Endothelial cell of umbilical vein (primary cell): ENCODE measurements around the gene CKLF. TPM values are rescaled to one million over a fixed set of nuclear protein-coding genes. Genes with fewer than 3 reads are reported as not detected.

ENCODE experiments used
- BruUV-seq: library from RNA; stranded (reverse); fragments of 400-500 nt; replicated peaks from 2 replicates; lab custom pipeline; 2021; lab: Mats Ljungman, UMichigan
- CTCF ChIA-PET: fragments of 300-600, 350-600 bp; sonication (Branson Sonifier 250); formaldehyde crosslinking; loops from one replicate; lab custom pipeline; 2021; ENCODE audit warnings: antibody characterized with exemption, inconsistent platforms; lab: Charles Lee
- POLR2A ChIA-PET: fragments of 300-600, 350-600 bp; sonication (Branson Sonifier 250); formaldehyde crosslinking; loops from one replicate; lab custom pipeline; 2021; ENCODE audit warnings: antibody characterized with exemption, inconsistent platforms; lab: Charles Lee
- DNase-seq: peaks from one replicate; pipeline ENCODE4 v3.0.0-alpha.2; 2011; ENCODE audit warnings: low read depth, low spot score
- FAIRE-seq: peaks from 2 replicates; lab custom pipeline; 2011; peaks lifted over from hg19 to GRCh38; lab: Jason Lieb, UNC
- H2AFZ ChIP-seq: 2 replicates; pipeline ENCODE4 v1.6.0; 2012; ENCODE audit warnings: low read depth, low read length, control low read depth, inconsistent platforms
- H3K27ac ChIP-seq: 2 replicates; pipeline ENCODE4 v1.5.1; 2011; ENCODE audit warnings: low read depth, mild to moderate bottlenecking, control low read depth, low read length, moderate library complexity; ENCODE audit not compliant: insufficient read depth
- H3K27me3 ChIP-seq, 2 experiments: 2 replicates each; pipeline versions ENCODE4 v1.6.0 to v1.6.1; 2011; ENCODE audit warnings: low read length in 2 of 2, mixed read lengths in 1 of 2; ENCODE audit not compliant: control insufficient read depth in 2 of 2, insufficient read depth in 2 of 2
- H3K36me3 ChIP-seq, 2 experiments: 2 replicates in 1 of 2; 3 replicates in 1 of 2; pipeline ENCODE4 v1.5.1; 2011; ENCODE audit warnings: low read length in 2 of 2, mild to moderate bottlenecking in 1 of 2, moderate library complexity in 1 of 2; ENCODE audit not compliant: control insufficient read depth in 2 of 2, insufficient read depth in 2 of 2; ENCODE audit errors: extremely low read depth in 1 of 2
- H3K4me1 ChIP-seq: 3 replicates; pipeline ENCODE4 v1.5.1; 2011; ENCODE audit warnings: mild to moderate bottlenecking, low read length; ENCODE audit not compliant: control insufficient read depth, insufficient read depth; ENCODE audit errors: extremely low read depth
- H3K4me2 ChIP-seq: 2 replicates; pipeline ENCODE4 v1.6.1; 2011; ENCODE audit warnings: low read length, control low read depth, mixed read lengths; ENCODE audit not compliant: insufficient read depth
- H3K4me3 ChIP-seq, 3 experiments: fragments of 200-600 bp in 1 of 3; sonication (generic), shearing (Covaris generic) in 1 of 3; replicated peaks in 1 of 3; 2 replicates each; pipeline ENCODE4 v1.5.1; 2011 to 2016; ENCODE audit warnings: control low read depth in 3 of 3, low read length in 3 of 3, mild to moderate bottlenecking in 2 of 3, inconsistent platforms in 1 of 3, low read depth in 1 of 3, moderate library complexity in 1 of 3; ENCODE audit not compliant: insufficient read depth in 1 of 3
- H3K79me2 ChIP-seq: 2 replicates; pipeline ENCODE4 v1.6.0; 2012; ENCODE audit warnings: low read length, inconsistent platforms; ENCODE audit not compliant: control insufficient read depth, insufficient read depth
- H3K9ac ChIP-seq: replicated peaks from 2 replicates; pipeline ENCODE3; 2011; ENCODE audit warnings: low read length, control low read depth; ENCODE audit not compliant: insufficient read depth; ENCODE audit errors: extremely low read depth
- H3K9me1 ChIP-seq: replicated peaks from 3 replicates; pipeline ENCODE4 v1.6.0; 2011; ENCODE audit warnings: mild to moderate bottlenecking, low read length; ENCODE audit not compliant: control insufficient read depth, insufficient read depth; ENCODE audit errors: extremely low read depth
- H3K9me3 ChIP-seq: replicated peaks from 2 replicates; pipeline ENCODE4 v1.5.1; 2012; ENCODE audit warnings: low read length, inconsistent platforms; ENCODE audit not compliant: control insufficient read depth, insufficient read depth
- H4K20me1 ChIP-seq: replicated peaks from 2 replicates; pipeline ENCODE3; 2011; ENCODE audit warnings: mild to moderate bottlenecking, low read length; ENCODE audit not compliant: control insufficient read depth, insufficient read depth; ENCODE audit errors: extremely low read depth
- CTCF ChIP-seq, 2 donors: IDR thresholded peaks; 1 replicate in 1 of 2; 2 replicates in 1 of 2; pipeline ENCODE4 v1.5.1; 2011; ENCODE audit warnings: low read length in 2 of 2, mild to moderate bottlenecking in 2 of 2, moderate library complexity in 2 of 2, control low read depth in 1 of 2, inconsistent platforms in 1 of 2, low read depth in 1 of 2; ENCODE audit not compliant: insufficient read depth in 1 of 2; ENCODE audit errors: extremely low read depth in 1 of 2
- EZH2 ChIP-seq: IDR thresholded peaks from 2 replicates; pipeline ENCODE4 v1.6.1; 2012; ENCODE audit warnings: borderline replicate concordance, low read depth, mild to moderate bottlenecking, moderate library complexity, low read length, inconsistent platforms; ENCODE audit not compliant: severe bottlenecking
- FOS ChIP-seq: IDR thresholded peaks from 2 replicates; pipeline ENCODE4 v1.6.1; 2011; ENCODE audit warnings: mild to moderate bottlenecking, low read length, moderate library complexity, borderline replicate concordance; ENCODE audit not compliant: insufficient read depth
- GATA2 ChIP-seq: IDR thresholded peaks from 2 replicates; pipeline ENCODE4 v1.7.0; 2011; ENCODE audit warnings: low read depth, mild to moderate bottlenecking, moderate library complexity, mixed read lengths, low read length; ENCODE audit not compliant: insufficient read length, insufficient read depth
- JUN ChIP-seq: IDR thresholded peaks from 2 replicates; pipeline ENCODE4 v1.6.1; 2011; ENCODE audit warnings: borderline replicate concordance, low read depth; ENCODE audit not compliant: insufficient read length, insufficient read depth
- MAX ChIP-seq: IDR thresholded peaks from 2 replicates; pipeline ENCODE4 v1.6.1; 2011; ENCODE audit not compliant: insufficient read depth, insufficient read length
- MYC ChIP-seq: IDR thresholded peaks from one replicate; pipeline ENCODE4 v1.6.1; 2011; ENCODE audit warnings: mild to moderate bottlenecking, low read depth, low read length
- POLR2A ChIP-seq: IDR thresholded peaks from 2 replicates; pipeline ENCODE4 v1.6.1; 2012; ENCODE audit warnings: low read depth, mild to moderate bottlenecking, control low read depth, low read length
- POLR2AphosphoS5 ChIP-seq: IDR thresholded peaks from 2 replicates; pipeline ENCODE4 v1.6.1; 2012; ENCODE audit warnings: low read depth, mild to moderate bottlenecking, control low read depth, low read length, moderate library complexity; ENCODE audit not compliant: insufficient read depth
- dilution Hi-C: fragments of 300-500 bp; cut with MboI; formaldehyde crosslinking; loops from one replicate; pipeline ENCODE4 v1.15.0; 2019; ENCODE audit warnings: low sequenced_read_pairs; ENCODE audit not compliant: extremely low pct_ligation_motif_present
- intact Hi-C: fragments of 100-400 bp; cut with micrococcal nuclease; formaldehyde crosslinking; loops from one replicate; pipeline ENCODE4 v1.10.0; 2022
- polyA plus RNA-seq, 4 experiments: library from polyadenylated mRNA; depleted of rRNA in 3 of 4; stranded (reverse) in 3 of 4; unstranded in 1 of 4; fragments of >200 nt; gene quantifications; 2 replicates each; pipeline versions ENCODE4 v1.2.1 to v1.2.3, GENCODE V29; 2011 to 2012; ENCODE audit warnings: missing spikeins in 1 of 4
- total RNA-seq: library from RNA; stranded (reverse); gene quantifications from 2 replicates; pipeline ENCODE4 v1.2.3, GENCODE V29; 2021

CKLF gene
- total and polyA plus RNA-seq, 2 donors (not counting 3 experiments of a cell fraction or from before 2014, with no cell fraction given): 80.0 to 209 TPM

GRCh38 chr16:66528294-66528693, 24.1 kb upstream of the CKLF start:
- intact Hi-C loops (no loop called here), dilution Hi-C loops (no loop called here)
- no TSS peak for BruUV-seq
- peaks cover 15% of the 10 kb centered on the region for H3K4me1 ChIP-seq
- POLR2A ChIA-PET: no interaction called here
- H3K9me3 ChIP-seq: no peaks in the 10 kb centered on the region
- H3K4me2 ChIP-seq: no peak overlapping the region
- H3K9me1 ChIP-seq: no peaks in the 10 kb centered on the region
- no peak overlapping the region for H3K9ac ChIP-seq
- TF ChIP-seq JUN (no peak), POLR2A (no peak), FOS (no peak)
- H2AFZ ChIP-seq: no peak overlapping the region
- CTCF ChIA-PET: no interaction called here
- no peaks in the 10 kb centered on the region for H3K27me3 ChIP-seq
- H3K27ac ChIP-seq: no peak overlapping the region
- H3K4me3 ChIP-seq: no peak overlapping the region
- H4K20me1 ChIP-seq: no peaks in the 10 kb centered on the region
- no peak for FAIRE-seq
- H3K79me2 ChIP-seq: no peaks in the 10 kb centered on the region
- DNase-seq: no peak
- peaks cover 0 to 11% of the 10 kb centered on the region in 2 experiments for H3K36me3 ChIP-seq

GRCh38 chr16:66529475-66529874, 22.9 kb upstream of the CKLF start:
- TF ChIP-seq POLR2AphosphoS5 (no peak), GATA2 (no peak), CTCF (IDR thresholded peaks at IDR 0.05; ENCODE audit: extremely low read depth in 1 of 2, insufficient read depth in 1 of 2, low read depth in 1 of 2, low read length in 2 of 2) (no peak), MYC (no peak), EZH2 (no peak), JUN (no peak), FOS (no peak), MAX (no peak), POLR2A (no peak)
- Histone ChIP-seq H3K27ac (no peak overlapping the region), H3K4me2 (no peak overlapping the region), H3K9me1 (no peaks in the 10 kb centered on the region), H3K27me3 (no peaks in the 10 kb centered on the region), H3K36me3 (peaks cover 0 to 11% of the 10 kb centered on the region in 2 experiments), H3K79me2 (no peaks in the 10 kb centered on the region), H3K9ac (no peak overlapping the region), H2AFZ (no peak overlapping the region), H3K4me3 (no peak overlapping the region), H3K4me1 (peaks cover 4% of the 10 kb centered on the region), H4K20me1 (no peaks in the 10 kb centered on the region), H3K9me3 (no peaks in the 10 kb centered on the region)
- dilution Hi-C loops (no loop called here), intact Hi-C loops (no loop called here)
- FAIRE-seq (no peak), DNase-seq (no peak)
- BruUV-seq: no TSS peak
- POLR2A ChIA-PET: no interaction called here
- CTCF ChIA-PET: no interaction called here
